Dedifferentiated amniotic fluid mesenchymal stem cell (primary cell): ENCODE measurements around the gene GCG.

ENCODE experiments used
- DNase-seq: peaks from one replicate; pipeline ENCODE4 v3.0.0-alpha.2; 2016; ENCODE audit errors: extremely low spot score

The GCG gene

DNA sequence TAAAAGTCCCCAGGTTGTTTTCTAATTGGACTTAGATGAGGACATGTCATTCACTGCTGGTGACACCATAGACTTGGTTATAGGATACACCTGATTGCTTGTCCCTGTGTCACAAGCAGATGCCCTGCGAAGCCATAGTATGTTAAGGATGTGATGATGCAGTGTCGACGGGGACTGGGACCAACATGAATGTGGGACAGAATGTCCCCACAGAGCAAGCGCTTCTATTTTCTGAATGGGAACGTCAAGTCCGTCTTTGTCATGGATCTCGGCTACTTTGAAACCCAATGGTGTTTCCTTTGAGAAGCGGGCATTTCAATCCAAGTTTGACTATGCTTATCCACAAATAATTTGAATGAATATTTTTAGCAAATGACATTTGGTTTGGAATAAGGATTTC is 2.1 kb downstream of the GCG start:
- DNase-seq = no peak

GRCh38 chr2:162149466-162149865 is 2.6 kb downstream of the GCG start:
- no peak for DNase-seq

GRCh38 chr2:162148956-162149355 is 3.1 kb downstream of the GCG start:
- no peak for DNase-seq

GRCh38 chr2:162143969-162144368 is 8.1 kb downstream of the GCG start:
- DNase-seq = no peak

GRCh38 chr2:162138310-162138709 is 13.7 kb downstream of the GCG start:
- DNase-seq = no peak

DNA sequence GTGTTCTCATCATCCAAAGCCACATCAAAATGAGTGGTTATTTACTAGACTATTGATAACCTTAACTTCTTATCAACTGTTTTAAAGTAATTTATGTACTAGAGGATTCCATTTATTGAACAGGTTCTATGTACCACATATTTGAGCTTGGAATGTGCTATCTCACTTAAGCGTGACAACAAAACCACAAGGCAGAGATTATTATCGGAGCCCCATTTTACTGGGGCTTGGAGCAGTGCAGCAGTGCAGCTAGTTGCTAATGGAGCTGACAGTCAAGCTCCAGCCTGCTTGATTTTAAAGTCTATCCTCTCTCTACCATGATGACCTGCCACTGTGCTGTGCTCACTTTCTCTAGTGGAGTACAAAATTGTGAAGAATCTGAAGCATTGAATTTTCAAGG is 24.6 kb downstream of the GCG start:
- no peak for DNase-seq

- no peak for DNase-seq
Measured at GRCh38 chr2:162126527-162126926, 25.5 kb downstream of the GCG start.

GRCh38 chr2:162126111-162126519 is 25.9 kb downstream of the GCG start:
- DNase-seq = no peak

- no peak for DNase-seq
Measured at GRCh38 chr2:162125138-162125537, 26.9 kb downstream of the GCG start.

DNA sequence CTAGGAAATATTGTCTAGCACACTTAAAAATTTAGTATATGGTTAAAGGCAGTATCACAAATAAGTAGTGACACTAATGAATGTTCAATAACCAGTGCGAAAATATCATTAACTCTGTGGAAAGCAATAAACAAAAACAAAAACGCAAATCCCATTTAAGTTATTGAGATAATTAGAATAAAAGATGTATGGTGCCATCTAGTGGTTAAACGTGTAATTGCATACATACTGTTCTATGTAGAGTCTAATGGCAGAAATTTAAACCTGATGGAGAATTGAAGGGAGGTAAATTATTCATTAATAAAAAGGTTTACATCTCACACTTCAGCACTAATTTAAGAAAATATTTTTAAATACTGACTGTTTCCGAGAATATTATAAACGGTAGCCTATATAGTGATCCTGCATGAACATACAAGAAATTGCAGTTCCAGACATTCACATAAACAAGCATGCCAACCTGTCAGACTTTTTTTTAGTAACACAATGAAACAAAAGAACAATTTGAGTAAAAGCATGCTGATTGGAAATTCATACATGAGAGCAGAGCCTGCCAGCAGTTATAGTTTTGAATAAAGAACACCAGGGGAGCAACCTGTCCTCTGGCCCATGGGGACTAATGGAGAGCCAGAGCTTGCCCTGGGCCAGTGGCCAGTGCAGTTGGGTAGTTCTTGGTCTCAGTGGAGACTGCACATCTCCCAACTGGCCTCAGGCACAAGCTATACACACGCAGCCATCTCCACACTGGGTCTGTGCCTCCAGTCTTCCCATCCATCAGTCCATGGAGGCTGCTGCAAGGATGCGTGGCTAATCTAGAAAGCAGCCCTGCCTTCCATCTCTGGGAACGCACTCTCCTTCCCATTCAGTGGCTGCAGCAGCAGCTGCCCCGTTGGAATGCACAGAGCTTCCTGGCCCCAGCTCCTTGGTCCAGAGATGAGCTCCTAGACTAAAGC is 28.0 kb downstream of the GCG start:
- peak; percentile 58 for DNase-seq

DNA sequence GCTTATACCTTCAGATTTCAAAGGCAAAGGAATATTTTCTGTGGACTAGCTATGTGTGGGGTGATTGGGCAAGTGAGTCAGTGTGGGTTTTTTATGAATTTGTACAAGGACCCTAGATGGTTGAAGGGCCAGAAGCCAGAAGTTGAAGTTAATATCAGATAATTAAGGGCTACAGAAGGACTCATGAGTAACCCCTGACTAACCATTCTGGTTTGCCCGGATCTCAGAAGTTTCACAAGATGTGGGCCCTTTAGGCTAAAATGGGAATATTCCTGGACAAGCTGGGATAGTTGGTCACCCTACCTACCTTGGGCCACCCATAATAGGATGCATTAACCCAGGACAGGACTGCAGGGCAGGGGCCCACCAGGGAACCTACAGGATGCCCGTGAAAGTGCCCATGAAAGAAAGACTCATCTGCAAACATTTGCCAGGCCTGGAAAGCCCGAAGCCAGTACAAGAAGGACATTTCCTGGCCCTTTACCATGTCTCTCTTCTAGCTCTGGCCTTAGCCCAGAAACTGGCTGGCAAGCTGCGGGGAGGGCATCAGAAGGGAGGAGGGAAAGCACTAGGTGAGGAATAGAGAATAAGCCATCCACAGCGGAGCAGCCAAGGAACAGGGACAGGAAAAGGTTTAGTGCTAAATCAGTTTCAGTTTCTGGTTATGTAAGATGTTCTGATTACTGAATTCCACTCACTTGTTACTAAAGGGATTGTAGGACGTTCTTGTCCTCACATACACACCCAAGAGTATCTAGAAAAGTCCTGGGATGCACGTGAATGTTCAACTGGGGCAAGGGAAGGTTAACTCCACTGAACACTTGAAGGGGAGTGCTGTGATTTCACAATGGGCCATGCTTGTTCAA is 33.6 kb downstream of the GCG start:
- DNase-seq = no peak

DNA sequence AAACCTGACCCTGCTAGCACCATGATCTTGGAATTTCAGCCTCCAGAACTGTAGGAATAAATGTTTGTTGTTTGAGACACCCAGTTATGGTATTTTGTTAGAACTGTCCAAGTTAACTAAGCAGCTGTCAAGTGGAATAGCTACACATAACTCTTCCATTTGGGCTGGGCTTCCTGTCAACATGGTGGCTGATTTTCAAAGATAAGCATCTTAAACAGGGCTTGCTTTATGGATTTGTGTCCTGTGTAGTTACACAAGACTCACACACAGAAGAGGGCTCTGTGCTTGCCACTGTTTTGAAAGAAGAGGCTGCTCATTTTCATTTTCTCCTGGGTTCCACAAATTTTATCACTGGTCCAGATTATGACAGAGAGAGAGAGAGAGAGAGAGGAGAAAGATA is 35.7 kb downstream of the GCG start:
- DNase-seq = no peak

GRCh38 chr2:162115076-162115475 is 37.0 kb downstream of the GCG start:
- DNase-seq = no peak

DNA sequence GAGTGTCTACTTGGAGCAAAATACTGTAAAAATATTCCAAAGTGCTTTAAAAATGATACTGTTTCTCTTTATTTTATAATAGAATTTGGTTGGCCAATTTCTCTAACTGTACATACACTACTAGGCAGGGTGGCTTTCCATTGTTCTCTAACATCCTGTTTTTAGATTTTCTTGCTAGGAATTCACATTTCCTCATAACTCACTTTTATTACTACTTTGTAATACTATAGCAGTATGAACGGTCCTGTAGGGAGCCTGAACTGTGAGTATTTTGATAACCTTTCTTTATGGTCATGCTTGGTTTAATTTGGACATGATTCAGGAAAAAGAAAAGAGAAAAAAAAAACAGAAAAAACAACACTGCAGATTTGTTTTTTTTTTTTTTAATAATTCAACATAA is 37.8 kb downstream of the GCG start:
- DNase-seq = no peak

DNA sequence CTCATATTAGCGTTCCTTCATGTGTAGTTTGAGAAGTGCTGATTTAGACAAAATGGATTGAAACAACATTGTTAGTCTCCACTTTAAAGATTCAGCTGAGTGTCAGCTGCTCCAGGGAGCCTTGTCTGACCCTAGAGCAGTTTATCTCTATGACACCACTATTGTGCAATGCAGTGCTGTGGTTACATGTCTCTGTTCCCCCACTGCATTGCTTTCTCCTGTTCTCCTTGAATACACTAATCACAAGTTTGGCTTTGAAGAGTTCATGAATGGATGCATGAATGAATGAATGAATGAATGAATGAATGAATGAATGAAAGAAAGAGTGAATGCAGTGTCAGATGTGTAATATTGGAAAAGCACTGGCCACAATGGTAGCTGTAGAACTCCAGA is 38.3 kb downstream of the GCG start:
- DNase-seq = no peak

GRCh38 chr2:162113088-162113775 is 38.8 kb downstream of the GCG start:
- no peak for DNase-seq

- no peak for DNase-seq
Measured at GRCh38 chr2:162111958-162112850, 39.8 kb downstream of the GCG start.

DNA sequence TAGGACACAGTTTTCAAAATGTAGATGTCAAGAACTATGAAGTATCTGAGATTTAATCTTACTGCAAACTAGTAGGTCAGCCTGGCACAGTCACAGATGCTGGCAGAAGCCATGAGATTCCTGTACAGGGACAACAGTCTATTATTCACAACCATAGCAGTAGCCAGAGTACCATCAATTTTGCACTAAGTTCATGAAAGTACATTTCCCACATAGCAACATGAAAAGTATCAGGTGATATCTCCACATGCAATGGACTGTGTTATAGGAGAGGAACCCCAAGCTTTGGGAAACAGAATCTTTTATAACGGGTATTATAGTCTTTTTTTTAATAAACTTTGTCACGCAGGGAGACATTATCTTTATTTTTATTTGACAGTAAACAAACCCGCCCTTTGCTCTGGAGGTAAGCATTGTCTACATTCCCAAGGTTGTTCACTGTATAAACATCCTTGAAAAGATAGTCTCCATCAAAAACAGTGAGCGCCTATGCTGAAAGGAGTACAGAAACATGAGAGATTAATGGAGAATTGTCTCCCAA is 44.6 kb downstream of the GCG start:
- DNase-seq = no peak

GRCh38 chr2:162106746-162107145 is 45.3 kb downstream of the GCG start:
- DNase-seq = no peak

DNA sequence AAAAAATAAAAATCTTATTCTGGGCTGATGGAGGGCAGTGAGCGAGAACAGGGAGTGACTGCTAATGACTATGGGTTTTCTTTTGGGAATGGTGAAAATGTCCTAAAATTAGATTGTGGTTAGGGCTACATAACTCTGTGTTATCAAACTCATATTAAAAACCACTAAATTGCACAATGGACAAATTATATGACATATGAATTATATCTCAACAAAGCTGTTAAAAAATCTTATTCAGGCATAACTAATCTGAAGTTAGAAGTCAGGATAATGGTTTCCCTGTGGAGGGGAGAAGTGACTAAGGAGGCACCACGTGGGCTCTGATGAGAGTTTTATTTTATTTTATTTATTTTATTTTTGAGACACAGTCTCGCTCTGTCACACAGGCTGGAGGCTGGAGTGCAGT is 45.9 kb downstream of the GCG start:
- DNase-seq = no peak

- DNase-seq = no peak
Measured at GRCh38 chr2:162103443-162104009, 48.5 kb downstream of the GCG start.
